T47D (cell line): Measurements from ENCODE around the gene DNM1L.

Experiments
- DNase-seq, 2 experiments: peaks; one replicate each; pipeline versions ENCODE4 v3.0.0 to v3.0.0-alpha.2; 2011 to 2012; ENCODE audit warnings: low read depth in 1 of 2, low spot score in 1 of 2
- JUND ChIP-seq: IDR thresholded peaks from 2 replicates; pipeline ENCODE4 v1.6.1; 2012; ENCODE audit warnings: low read depth
- in situ Hi-C: cut with HindIII; loops from 2 replicates; pipeline ENCODE4 v1.10.0; 2016; ENCODE audit warnings: low sequenced_read_pairs, low pct_unique_long_range_greater_than_20kb

Gene DNM1L

DNA sequence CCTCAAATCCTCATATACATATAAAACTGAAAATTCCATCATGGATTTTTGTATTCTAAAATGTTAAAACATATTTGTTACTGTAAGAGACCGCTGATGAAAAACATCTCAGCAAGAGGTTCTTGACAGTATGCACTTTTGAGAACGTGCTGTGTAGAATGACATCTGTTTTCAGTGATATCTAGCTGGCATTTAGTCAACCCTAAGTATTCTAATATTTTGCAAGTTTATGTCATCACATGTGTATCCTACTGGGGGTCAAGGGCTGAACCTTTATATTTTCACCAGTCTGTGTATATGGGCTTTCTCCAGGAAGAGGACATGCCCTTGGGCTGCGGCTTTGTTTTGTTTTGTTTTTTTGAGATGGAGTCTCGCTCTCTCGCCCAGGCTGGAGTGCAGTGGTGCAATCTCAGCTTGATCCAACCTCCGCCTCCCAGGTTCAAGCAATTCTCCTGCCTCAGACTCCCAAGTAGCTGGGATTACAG, 98.6 kb downstream of the DNM1L start:
- DNase-seq, result no peak
- TF ChIP-seq JUND, result no peak
- in situ Hi-C loops, result no loop called here

DNA sequence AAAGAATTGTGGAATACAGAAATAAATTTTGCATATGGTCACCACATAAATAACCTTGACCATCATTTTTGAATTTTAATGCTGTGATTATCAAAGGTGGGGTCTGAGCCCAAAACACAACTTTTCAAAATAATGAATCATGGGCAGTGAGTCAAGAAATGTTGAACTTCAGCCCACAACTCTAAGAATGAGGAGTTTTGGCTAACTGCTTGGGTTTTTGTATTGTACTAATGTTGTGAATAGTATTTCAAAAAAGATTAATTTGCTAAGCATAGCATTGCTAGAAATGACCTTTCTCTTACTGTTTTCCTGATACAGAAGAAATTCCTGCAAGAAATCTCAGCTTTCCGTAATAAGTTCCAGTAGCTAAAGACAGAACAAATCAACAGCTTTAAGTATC, 101.0 kb downstream of the DNM1L start:
- no peak for DNase-seq
- TF ChIP-seq JUND, result no peak
- in situ Hi-C loops, result no loop called here

DNA sequence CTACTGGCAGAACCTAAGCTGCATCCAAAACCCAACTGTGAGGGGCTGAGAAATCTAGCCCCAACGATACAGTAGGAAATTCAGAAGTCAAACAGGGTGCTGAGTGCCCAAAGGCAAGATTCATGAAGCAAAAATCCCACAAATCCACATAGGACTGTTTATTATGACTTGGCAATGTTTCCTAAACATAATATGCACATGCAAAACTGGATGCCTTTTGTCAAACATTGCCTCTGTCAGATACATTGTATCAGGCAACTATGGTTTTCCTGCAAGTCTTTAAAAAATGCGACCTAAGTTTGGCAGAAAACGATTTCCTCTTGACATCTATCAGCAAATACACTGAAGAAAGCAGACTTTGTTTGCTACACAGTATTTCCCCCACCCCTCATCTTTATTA, 103.9 kb downstream of the DNM1L start:
- TF ChIP-seq JUND, result no peak
- DNase-seq, result no peak
- in situ Hi-C loops, result no loop called here

DNA sequence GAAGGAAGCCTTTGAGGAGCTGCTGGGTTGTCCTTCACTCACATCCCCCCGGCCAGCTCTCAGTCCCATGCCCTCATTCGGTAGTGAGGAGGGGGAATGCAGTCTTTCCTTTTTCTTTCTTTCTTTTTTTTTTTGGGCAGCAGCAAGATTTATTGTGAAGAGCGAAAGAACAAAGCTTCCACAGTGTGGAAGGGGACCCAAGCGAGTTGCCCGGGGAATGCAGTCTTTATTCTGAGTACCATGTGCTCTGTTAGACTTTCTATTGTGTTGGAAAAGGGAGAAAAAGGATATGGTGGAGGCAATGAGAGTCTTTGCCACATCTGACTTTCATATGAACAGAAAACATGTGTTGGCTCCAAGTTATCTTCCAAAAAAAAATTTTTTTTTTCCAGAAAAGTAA, 106.5 kb downstream of the DNM1L start:
- in situ Hi-C loops, result no loop called here
- DNase-seq, result no peak
- no peak for TF ChIP-seq JUND

GRCh38 chr12:32788405-32788804, 109.3 kb downstream of the DNM1L start:
- DNase-seq, result no peak
- TF ChIP-seq JUND, result no peak
- in situ Hi-C loops, result no loop called here

GRCh38 chr12:32789446-32789845, 110.3 kb downstream of the DNM1L start:
- TF ChIP-seq JUND, result no peak
- DNase-seq, result no peak
- in situ Hi-C loops, result no loop called here

GRCh38 chr12:32789916-32790315, 110.8 kb downstream of the DNM1L start:
- DNase-seq, result no peak
- no peak for TF ChIP-seq JUND
- in situ Hi-C loops, result no loop called here

- TF ChIP-seq JUND, result no peak
- in situ Hi-C loops, result no loop called here
- DNase-seq, result no peak
Measured at GRCh38 chr12:32794281-32794680, 115.2 kb downstream of the DNM1L start.
